ENCODE data around the gene SCP2.
A peak's percentile ranks its signal among the peaks of the same experiment; 100 is the strongest.
"Not testable (repeated sequence)": the region's sequence is repeated elsewhere in the genome, so short reads cannot be mapped to it uniquely, and the experiment has no call there.

Gene SCP2

GRCh38 chr1:52976183-52977035 is 49.3 kb downstream of the SCP2 start:
- DNase-seq: no peak

GRCh38 chr1:52978045-52978444 is 51.0 kb downstream of the SCP2 start:
- no peak for DNase-seq

- not testable (repeated sequence) for DNase-seq
Measured at GRCh38 chr1:52992733-52993132, 65.7 kb downstream of the SCP2 start.

- DNase-seq: no peak
Measured at GRCh38 chr1:52994656-52995055, 67.6 kb downstream of the SCP2 start.

GRCh38 chr1:52996653-52997052 is 69.6 kb downstream of the SCP2 start:
- DNase-seq: no peak

- DNase-seq: no peak
Measured at GRCh38 chr1:53001128-53001527, 74.1 kb downstream of the SCP2 start.

GRCh38 chr1:53006612-53007011 is 79.5 kb downstream of the SCP2 start:
- DNase-seq: not testable (repeated sequence)

- not testable (repeated sequence) for DNase-seq
Measured at GRCh38 chr1:53010247-53010646, 83.2 kb downstream of the SCP2 start.

- no peak for DNase-seq
Measured at GRCh38 chr1:53011175-53011574, 84.1 kb downstream of the SCP2 start.

- peak; percentile 94 for DNase-seq
Measured at GRCh38 chr1:53014791-53015507, 87.9 kb downstream of the SCP2 start.

- DNase-seq: no peak
Measured at GRCh38 chr1:53015508-53015860, 88.4 kb downstream of the SCP2 start.

GRCh38 chr1:53016705-53017104 is 89.6 kb downstream of the SCP2 start:
- DNase-seq: no peak

- no peak for DNase-seq
Measured at GRCh38 chr1:53020588-53020987, 93.5 kb downstream of the SCP2 start.

GRCh38 chr1:53022179-53022578 is 95.1 kb downstream of the SCP2 start:
- no peak for DNase-seq

GRCh38 chr1:53023546-53023945 is 96.5 kb downstream of the SCP2 start:
- DNase-seq: no peak

GRCh38 chr1:53024117-53024516 is 97.0 kb downstream of the SCP2 start:
- no peak for DNase-seq

- no peak for DNase-seq
Measured at GRCh38 chr1:53025034-53025768, 98.1 kb downstream of the SCP2 start.

GRCh38 chr1:53025769-53026112 is 98.7 kb downstream of the SCP2 start:
- DNase-seq: no peak

- no peak for DNase-seq
Measured at GRCh38 chr1:53026254-53026653, 99.2 kb downstream of the SCP2 start.

- no peak for DNase-seq
Measured at GRCh38 chr1:53031732-53032131, 104.7 kb downstream of the SCP2 start.

GRCh38 chr1:53037159-53037558 is 110.1 kb downstream of the SCP2 start:
- no peak for DNase-seq

- DNase-seq: no peak
Measured at GRCh38 chr1:53038566-53038965, 111.5 kb downstream of the SCP2 start.

GRCh38 chr1:53043271-53043670 is 116.2 kb downstream of the SCP2 start:
- no peak for DNase-seq

GRCh38 chr1:53044926-53045325 is 117.8 kb downstream of the SCP2 start:
- DNase-seq: no peak

Measured in CD4-positive, alpha-beta T cell treated with Interleukin-4 for 4 hours (primary cell).